Activated B cell treated with CpG ODN at 0.5 μM for 24 hours (primary cell): ENCODE data around the gene RTEL1. TPM values are rescaled to one million over a fixed set of nuclear protein-coding genes. Genes with fewer than 3 reads are reported as not detected.
"Not testable (repeated sequence)": the region's sequence is repeated elsewhere in the genome, so short reads cannot be mapped to it uniquely, and the experiment has no call there.

Experiments used
- ATAC-seq: fragments of 200-7000 bp; cut with Tn5 transposase; one replicate; pipeline ENCODE4 v1.10.0; 2021; ENCODE audit warnings: low read depth, mild to moderate bottlenecking, moderate library complexity
- CTCF ChIA-PET: fragments of 350-600 bp; sonication (Branson Sonifier 250); formaldehyde crosslinking; loops from one replicate; lab custom pipeline; 2021; ENCODE audit warnings: antibody characterized with exemption; lab: Charles Lee
- POLR2A ChIA-PET: fragments of 350-600 bp; sonication (Branson Sonifier 250); formaldehyde crosslinking; loops from one replicate; lab custom pipeline; 2021; ENCODE audit warnings: antibody characterized with exemption; lab: Charles Lee
- DNase-seq: peaks from one replicate; pipeline ENCODE4 v3.0.0; 2022
- H3K27ac Mint-ChIP-seq: one replicate; pipeline ENCODE4 v1.8.0; 2020; ENCODE audit warnings: mixed read lengths
- H3K27me3 Mint-ChIP-seq: one replicate; pipeline ENCODE4 v1.8.0; 2021; ENCODE audit warnings: mixed read lengths
- H3K36me3 Mint-ChIP-seq: one replicate; pipeline ENCODE4 v1.8.0; 2021; ENCODE audit warnings: low read depth, mixed read lengths
- H3K4me1 Mint-ChIP-seq: one replicate; pipeline ENCODE4 v1.8.0; 2021; ENCODE audit warnings: mixed read lengths
- H3K4me3 Mint-ChIP-seq: one replicate; pipeline ENCODE4 v1.8.0; 2020; ENCODE audit warnings: mild to moderate bottlenecking, mixed read lengths
- H3K9me3 Mint-ChIP-seq: one replicate; pipeline ENCODE4 v1.8.0; 2020; ENCODE audit warnings: mixed read lengths
- CTCF ChIP-seq: fragments of 200-600 bp; IDR thresholded peaks from one replicate; pipeline ENCODE4 v1.8.0; 2022; ENCODE audit warnings: antibody characterized with exemption, mild to moderate bottlenecking
- intact Hi-C: fragments of 100-400 bp; cut with micrococcal nuclease; formaldehyde crosslinking; loops from one replicate; pipeline ENCODE4 v1.15.1; 2024
- total RNA-seq: library from RNA; stranded (reverse); gene quantifications from 2 replicates; pipeline ENCODE4 v1.2.3, GENCODE V29; 2022

RTEL1 gene
- total RNA-seq, 1 donor from 2014 or later: 33.8 TPM

- DNase-seq (no peak), ATAC-seq (no peak)
- Mint-ChIP-seq H3K36me3 (peaks cover 8% of the 10 kb centered on the region), H3K27me3 (peaks cover 6% of the 10 kb centered on the region), H3K9me3 (no peaks in the 10 kb centered on the region), H3K4me3 (no peak overlapping the region), H3K27ac (no peak overlapping the region), H3K4me1 (peaks cover 35% of the 10 kb centered on the region)
- ChIA-PET POLR2A (no interaction called here), CTCF (no interaction called here)
- intact Hi-C loops: loop anchor here (5.0 to 10.0 kb wide), 2 partner anchors 80 to 327 kb away; partner anchors contain the start of genes LIME1, PRPF6 and SLC2A4RG
- no peak for TF ChIP-seq CTCF
These were observed 2.9 kb upstream of the RTEL1 start for GRCh38 chr20:63655249-63655648.

- Mint-ChIP-seq H3K36me3 (peaks cover 8% of the 10 kb centered on the region), H3K4me3 (no peak overlapping the region), H3K4me1 (peaks cover 34% of the 10 kb centered on the region), H3K9me3 (no peaks in the 10 kb centered on the region), H3K27ac (no peak overlapping the region), H3K27me3 (peaks cover 5% of the 10 kb centered on the region)
- ChIA-PET POLR2A (no interaction called here), CTCF (interaction anchor here (3.2 kb wide), 1 partner anchor 15 kb away, joined by 19 read pairs; no protein-coding TSS in a partner anchor)
- no peak for TF ChIP-seq CTCF
- ATAC-seq (no peak), DNase-seq (no peak)
- intact Hi-C loops: loop anchor here (5.0 to 10.0 kb wide), 2 partner anchors 78 to 326 kb away; partner anchors contain the start of genes LIME1, PRPF6 and SLC2A4RG
These were observed 1.7 kb upstream of the RTEL1 start for GRCh38 chr20:63656451-63656850.

GRCh38 chr20:63657260-63657936 is 714 bp upstream of the RTEL1 start:
- ATAC-seq (no peak), DNase-seq (no peak)
- H3K4me3 Mint-ChIP-seq: peak overlapping the region; percentile 97
- no peak for TF ChIP-seq CTCF
- H3K27me3 Mint-ChIP-seq: peaks cover 3% of the 10 kb centered on the region
- H3K4me1 Mint-ChIP-seq: peaks cover 28% of the 10 kb centered on the region
- peaks cover 16% of the 10 kb centered on the region for H3K36me3 Mint-ChIP-seq
- H3K27ac Mint-ChIP-seq: peak overlapping the region; percentile 93
- POLR2A ChIA-PET: interaction anchor here (1.0 to 2.0 kb wide), 13 partner anchors 10 to 207 kb away, joined by 3 to 24 read pairs (median 7); partner anchors contain the start of genes ARFRP1, GMEB2, HELZ2 and LIME1
- no peaks in the 10 kb centered on the region for H3K9me3 Mint-ChIP-seq
- CTCF ChIA-PET: interaction anchor here (3.2 kb wide), 1 partner anchor 16 kb away, joined by 19 read pairs; no protein-coding TSS in a partner anchor
- intact Hi-C loops: loop anchor here (5.0 to 10.0 kb wide), 2 partner anchors 77 to 325 kb away; partner anchors contain the start of genes LIME1, PRPF6 and SLC2A4RG

GRCh38 chr20:63658749-63659187 is 656 bp downstream of the RTEL1 start:
- peaks cover 3% of the 10 kb centered on the region for H3K27me3 Mint-ChIP-seq
- peak; percentile 15 for ATAC-seq
- ChIA-PET CTCF (interaction anchor here (0.8 to 3.2 kb wide), 5 partner anchors 17 to 322 kb away, joined by 3 to 19 read pairs (median 3); partner anchors contain the start of genes PRPF6, PTK6 and UCKL1), POLR2A (interaction anchor here (0.6 to 2.0 kb wide), 18 partner anchors 9 to 321 kb away, joined by 3 to 24 read pairs (median 5); partner anchors contain the start of genes ARFRP1, DNAJC5, GMEB2 and HELZ2)
- H3K9me3 Mint-ChIP-seq: no peaks in the 10 kb centered on the region
- H3K4me3 Mint-ChIP-seq: peak overlapping the region; percentile 97
- peaks cover 24% of the 10 kb centered on the region for H3K4me1 Mint-ChIP-seq
- intact Hi-C loops: loop anchor here (1.0 to 10.0 kb wide), 9 partner anchors 16 to 324 kb away; partner anchors contain the start of genes ARFRP1, GMEB2, LIME1 and PPDPF
- no peak for TF ChIP-seq CTCF
- peak overlapping the region; percentile 93 for H3K27ac Mint-ChIP-seq
- DNase-seq: no peak
- H3K36me3 Mint-ChIP-seq: peaks cover 20% of the 10 kb centered on the region

GRCh38 chr20:63659370-63659769 is 1.3 kb downstream of the RTEL1 start:
- no peak for TF ChIP-seq CTCF
- H3K27ac Mint-ChIP-seq: no peak overlapping the region
- no peak for ATAC-seq
- H3K27me3 Mint-ChIP-seq: peaks cover 3% of the 10 kb centered on the region
- H3K4me1 Mint-ChIP-seq: peaks cover 20% of the 10 kb centered on the region
- ChIA-PET POLR2A (interaction anchor here (0.6 kb wide), 1 partner anchor 35 kb away, joined by 4 read pairs; no protein-coding TSS in a partner anchor), CTCF (no interaction called here)
- H3K4me3 Mint-ChIP-seq: peak overlapping the region; percentile 97
- DNase-seq: no peak
- H3K9me3 Mint-ChIP-seq: no peaks in the 10 kb centered on the region
- H3K36me3 Mint-ChIP-seq: peaks cover 20% of the 10 kb centered on the region
- intact Hi-C loops: loop anchor here (5.0 to 10.0 kb wide), 2 partner anchors 75 to 323 kb away; partner anchors contain the start of genes LIME1, PRPF6 and SLC2A4RG

- CTCF ChIA-PET, DNase-seq, H3K27me3 Mint-ChIP-seq, H3K9me3 Mint-ChIP-seq, ATAC-seq, H3K4me3 Mint-ChIP-seq, intact Hi-C loops, POLR2A ChIA-PET, H3K27ac Mint-ChIP-seq: not testable (repeated sequence)
- Mint-ChIP-seq H3K36me3 (peaks cover 20% of the 10 kb centered on the region), H3K4me1 (peaks cover 20% of the 10 kb centered on the region)
These were observed 2.1 kb downstream of the RTEL1 start for GRCh38 chr20:63660174-63660573.
